Heart right ventricle (tissue), 16 donors: Measurements from ENCODE around the gene ZSWIM3. TPM values are rescaled to one million over a fixed set of nuclear protein-coding genes. Genes with fewer than 3 reads are reported as not detected.

Experiments used
- ATAC-seq, 8 donors: fragments of 200-7000 bp; cut with Tn5 transposase; one replicate each; pipeline ENCODE4 v1.9.1; 2020; ENCODE audit warnings: mild to moderate bottlenecking in 8 of 8, moderate library complexity in 8 of 8, moderate number of reproducible peaks in 1 of 8
- DNase-seq, 2 donors: peaks; one replicate each; pipeline ENCODE4 v3.0.0-alpha.2; 2020
- H3K27ac ChIP-seq, 10 donors: fragments of 200-600 bp; sonication (generic) in 2 of 10; one replicate each; pipeline versions ENCODE4 v1.5.0 to v1.8.0; 2020 to 2022; ENCODE audit warnings: mild to moderate bottlenecking in 3 of 10
- H3K27me3 ChIP-seq, 7 donors: fragments of 200-600 bp; one replicate each; pipeline ENCODE4 v1.8.0; 2021 to 2022; ENCODE audit warnings: mild to moderate bottlenecking in 2 of 7
- H3K36me3 ChIP-seq, 9 donors: fragments of 200-600 bp; sonication (generic) in 1 of 9; one replicate each; pipeline versions ENCODE4 v1.5.0 to v1.8.0; 2020 to 2022; ENCODE audit warnings: mild to moderate bottlenecking in 2 of 9
- H3K4me1 ChIP-seq, 9 donors: fragments of 200-600 bp; sonication (generic) in 1 of 9; one replicate each; pipeline versions ENCODE4 v1.5.0 to v1.8.0; 2020 to 2022; ENCODE audit warnings: mild to moderate bottlenecking in 4 of 9
- H3K4me3 ChIP-seq, 10 donors: fragments of 200-600 bp; sonication (generic) in 2 of 10; one replicate each; pipeline versions ENCODE4 v1.5.0 to v1.8.0; 2020 to 2022; ENCODE audit warnings: mild to moderate bottlenecking in 7 of 10, moderate library complexity in 2 of 10
- H3K9me3 ChIP-seq, 11 donors: fragments of 200-600 bp in 10 of 11; sonication (generic) in 2 of 11; one replicate each; pipeline versions ENCODE4 v1.5.0 to v1.8.0; 2013 to 2022; ENCODE audit warnings: mild to moderate bottlenecking in 2 of 11, control low read depth in 1 of 11, moderate library complexity in 1 of 11
- CTCF ChIP-seq, 9 donors: fragments of 200-600 bp; sonication (generic) in 2 of 9; IDR thresholded peaks; one replicate each; pipeline versions ENCODE4 v1.5.0 to v1.8.0; 2021 to 2022; ENCODE audit warnings: antibody characterized with exemption in 9 of 9, mild to moderate bottlenecking in 5 of 9, moderate library complexity in 1 of 9
- WGBS, 2 donors: extraction: QIAGEN DNeasy Blood & Tissue Kit; methylation state at CpG; one replicate each; pipeline ENCODE4 v1.1.7; 2013; ENCODE audit warnings: inconsistent platforms in 1 of 2; 5-methylcytosine and 5-hydroxymethylcytosine counted together
- intact Hi-C, 10 donors: fragments of 100-400 bp; cut with DNase I; formaldehyde crosslinking; loops; one replicate each; pipeline versions ENCODE4 v1.11.1 to v1.14.2; 2022
- polyA plus RNA-seq, 2 donors: library from polyadenylated mRNA; stranded (reverse); fragments of 200-250 nt; gene quantifications; one replicate each; pipeline ENCODE4 v1.2.3, GENCODE V29; 2013
- total RNA-seq, 10 donors: library from RNA; stranded (reverse); fragmentation: NEBNext Ultra II Directional in 3 of 10; extraction: Animal tissue kit (Norgen Biotek cat#: 25700) in 3 of 10; gene quantifications; one replicate each; pipeline versions ENCODE4 v1.2.1 to v1.2.4, GENCODE V29; 2021 to 2023
- donor health status: Arrhythmogenic right ventricular cardiomyopathy.
- donor health status: ischemic (EF 13 %, LVEDD 7.1; RV severe dilation, severe dysfunction).
- donor health status: healthy with polysubstance abuse.
- donor health status: DM: no; HTN: yes; CAD: no.
- donor health status: DM: no; HTN: no; CAD: no.
- donor health status: ischemic (EF 25% LVEDD 6.9; RV normal size, moderate dysfunction).
- donor health status: ischemic (EF 25% LVEDD 5.7; RV mildly dilated, moderate dysfunction).
- donor health status: healthy.
- donor health status: DM: yes; HTN: yes; CAD: no.
- donor health status: Ischemic cardiomyopathy.
- donor health status: ischemic (EF 35%, LVEDD 5.7; RV mildly dilated, moderate dysfunction).
- donor health status: nonischemic (EF 11% LVEDD 7.7; RV severe dilation, severe dysfunction).
- donor health status: DM: yes; HTN: yes; CAD: no.
- donor health status: PGD.
- donor health status: ischemic (EF 29% LVEDD 5.4; RV normal size, mild dysfunction).
- donor health status: nonischemic (EF 23%, LVEDD 6.1; RV moderate dilation, normal function).

The ZSWIM3 gene
- total and polyA plus RNA-seq, 12 donors, result 1.4 to 2.5 (median 1.9) TPM

GRCh38 chr20:45834797-45835161 lies 22.6 kb upstream of the ZSWIM3 start:
- no peak for TF ChIP-seq CTCF (IDR thresholded peaks at IDR 0.05)
- peaks cover 7 to 50% (median 35%) of the 10 kb centered on the region in 9 donors for H3K4me1 ChIP-seq
- DNase-seq (peak in 1 of 2 donors; percentile 23), ATAC-seq (no peak)
- intact Hi-C loops, result loop anchor here in 3 of 10 donors (2.0 to 10.0 kb wide), 4 partner anchors 22 to 140 kb away; partner anchors contain the start of genes ACOT8 (in 1 of the 3), SPATA25 (in 1 of the 3), ZNF335 (in 1 of the 3) and ZSWIM1 (in 1 of the 3)
- peak overlapping the region; percentile 78 to 99 (median 95) for H3K27ac ChIP-seq
- H3K4me3 ChIP-seq, result peak overlapping the region; percentile 49 to 90 (median 75)
- peaks cover 0 to 43% (median 0%) of the 10 kb centered on the region in 9 donors for H3K36me3 ChIP-seq
- WGBS, 2 donors, result 54 to 62% methylated on average over 14 of the region's 14 CpGs
- no peaks in the 10 kb centered on the region for H3K9me3 ChIP-seq
- H3K27me3 ChIP-seq, result no peaks in the 10 kb centered on the region

- 59 to 62% methylated on average over 3 of the region's 3 CpGs for WGBS, 2 donors
- peaks cover 0 to 49% (median 0%) of the 10 kb centered on the region in 9 donors for H3K36me3 ChIP-seq
- H3K27ac ChIP-seq, result peak overlapping the region in 9 of 10 donors; percentile 92 to 99 (median 96)
- peak overlapping the region in 9 of 10 donors; percentile 49 to 90 (median 75) for H3K4me3 ChIP-seq
- no peaks in the 10 kb centered on the region for H3K27me3 ChIP-seq
- no peak for DNase-seq
- no peak for ATAC-seq
- peak in 1 of 9 donors; percentile 6 for TF ChIP-seq CTCF (IDR thresholded peaks at IDR 0.05)
- intact Hi-C loops, result loop anchor here in 3 of 10 donors (2.0 to 10.0 kb wide), 4 partner anchors 21 to 139 kb away; partner anchors contain the start of genes ACOT8 (in 1 of the 3), SPATA25 (in 1 of the 3), ZNF335 (in 1 of the 3) and ZSWIM1 (in 1 of the 3)
- H3K9me3 ChIP-seq, result no peaks in the 10 kb centered on the region
- H3K4me1 ChIP-seq, result peaks cover 7 to 50% (median 35%) of the 10 kb centered on the region in 9 donors
These were observed 22.1 kb upstream of the ZSWIM3 start for GRCh38 chr20:45835329-45835765.

GRCh38 chr20:45835825-45836224 lies 21.6 kb upstream of the ZSWIM3 start:
- 74 to 89% methylated on average over 5 of the region's 5 CpGs for WGBS, 2 donors
- TF ChIP-seq CTCF (IDR thresholded peaks at IDR 0.05), result no peak
- ATAC-seq (peak in 6 of 8 donors; percentile 6 to 60 (median 24)), DNase-seq (peak; percentile 44 to 59)
- peak overlapping the region in 8 of 10 donors; percentile 67 to 90 (median 75) for H3K4me3 ChIP-seq
- intact Hi-C loops, result loop anchor here in 3 of 10 donors (2.0 to 10.0 kb wide), 4 partner anchors 21 to 139 kb away; partner anchors contain the start of genes ACOT8 (in 1 of the 3), SPATA25 (in 1 of the 3), ZNF335 (in 1 of the 3) and ZSWIM1 (in 1 of the 3)
- H3K27ac ChIP-seq, result peak overlapping the region in 8 of 10 donors; percentile 92 to 99 (median 95)
- H3K27me3 ChIP-seq, result no peaks in the 10 kb centered on the region
- peaks cover 0 to 54% (median 3%) of the 10 kb centered on the region in 9 donors for H3K36me3 ChIP-seq
- H3K9me3 ChIP-seq, result no peaks in the 10 kb centered on the region
- peaks cover 7 to 50% (median 35%) of the 10 kb centered on the region in 9 donors for H3K4me1 ChIP-seq

- H3K27ac ChIP-seq, result peak overlapping the region in 7 of 10 donors; percentile 5 to 98 (median 92)
- WGBS, 2 donors, result 4 to 7% methylated on average over 1 of the region's 1 CpG
- no peak for ATAC-seq
- H3K36me3 ChIP-seq, result peaks cover 0 to 64% (median 9%) of the 10 kb centered on the region in 9 donors
- no peak for DNase-seq
- no peaks in the 10 kb centered on the region for H3K27me3 ChIP-seq
- peak overlapping the region in 3 of 10 donors; percentile 2 to 8 (median 5) for H3K4me3 ChIP-seq
- intact Hi-C loops, result loop anchor here in 3 of 10 donors (10.0 kb wide), 3 partner anchors 48 to 138 kb away; partner anchors contain the start of genes SPATA25 (in 1 of the 3), ZNF335 (in 1 of the 3) and ZSWIM1 (in 1 of the 3)
- peaks cover 7 to 60% (median 40%) of the 10 kb centered on the region in 9 donors for H3K4me1 ChIP-seq
- no peak for TF ChIP-seq CTCF (IDR thresholded peaks at IDR 0.05)
- H3K9me3 ChIP-seq, result no peaks in the 10 kb centered on the region
These were observed 20.6 kb upstream of the ZSWIM3 start for GRCh38 chr20:45836841-45837240.
